ENCODE results near the gene PAQR3. TPM values are rescaled to one million over a fixed set of nuclear protein-coding genes. Genes with fewer than 3 reads are reported as not detected.

Gene PAQR3
- total and polyA plus RNA-seq, 2 experiments from 2014 or later, result 15.9 to 36.3 TPM

DNA sequence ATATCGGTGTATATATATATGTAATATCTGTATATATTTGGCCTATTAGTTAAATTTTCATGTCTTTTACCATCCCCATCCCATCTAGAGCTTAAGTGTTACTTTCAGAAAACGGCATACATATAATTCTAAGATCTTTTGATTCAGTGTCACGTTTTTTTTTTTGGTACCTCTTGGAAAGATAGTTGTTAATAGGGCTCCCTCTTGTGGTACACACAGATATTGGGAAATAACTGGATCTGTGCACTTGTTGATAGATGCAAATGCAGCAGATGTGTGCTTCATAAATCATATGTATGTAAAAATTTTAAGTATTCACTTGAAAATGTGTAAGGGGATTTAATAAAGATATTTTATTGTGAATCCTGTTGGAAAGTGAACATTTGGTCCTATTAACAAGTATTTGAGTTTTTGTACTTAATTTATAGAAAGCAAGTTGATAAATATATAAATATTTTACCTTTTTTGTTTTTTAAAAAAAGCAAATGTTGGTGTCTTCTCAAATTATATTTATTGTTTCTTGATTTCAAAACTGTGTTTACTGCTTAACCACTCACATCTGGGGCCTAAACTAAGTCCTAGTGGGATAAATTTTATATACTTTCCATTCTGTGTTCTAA, 74.7 kb downstream of the PAQR3 start:
- H2AFZ ChIP-seq, result no peak overlapping the region
- H3K4me3 Mint-ChIP-seq, result no peak overlapping the region
- no peak overlapping the region for H3K4me2 ChIP-seq
- no peaks in the 10 kb centered on the region for H4K20me1 ChIP-seq (replicated peaks; ENCODE audit: insufficient read depth)
- no peak for ATAC-seq
- H3K27ac ChIP-seq (ENCODE audit: low read depth), result no peak overlapping the region
- no peaks in the 10 kb centered on the region for H3K4me1 Mint-ChIP-seq
- H3K4me1 ChIP-seq (ENCODE audit: insufficient read depth), result no peaks in the 10 kb centered on the region
- no peaks in the 10 kb centered on the region for H3K27me3 Mint-ChIP-seq (ENCODE audit: insufficient read depth, low read depth, poor library complexity)
- H3K27ac Mint-ChIP-seq, result no peak overlapping the region
- H3K36me3 ChIP-seq (ENCODE audit: insufficient read depth), result peaks cover 6% of the 10 kb centered on the region; the same call in 1 of the 2 replicates
- DNase-seq (ENCODE audit: low spot score), result peak; percentile 72
- no peaks in the 10 kb centered on the region for H3F3A ChIP-seq (replicated peaks; ENCODE audit: low read depth)
- no peaks in the 10 kb centered on the region for H3K27me3 ChIP-seq (ENCODE audit: insufficient read depth)
- H3K9me3 Mint-ChIP-seq, result no peaks in the 10 kb centered on the region; the same call in 2 of the 3 replicates
- no peaks in the 10 kb centered on the region for H3K79me2 ChIP-seq (replicated peaks; ENCODE audit: insufficient read depth)
- H3K4me3 ChIP-seq, result no peak overlapping the region
- TF ChIP-seq, protein P1, sequence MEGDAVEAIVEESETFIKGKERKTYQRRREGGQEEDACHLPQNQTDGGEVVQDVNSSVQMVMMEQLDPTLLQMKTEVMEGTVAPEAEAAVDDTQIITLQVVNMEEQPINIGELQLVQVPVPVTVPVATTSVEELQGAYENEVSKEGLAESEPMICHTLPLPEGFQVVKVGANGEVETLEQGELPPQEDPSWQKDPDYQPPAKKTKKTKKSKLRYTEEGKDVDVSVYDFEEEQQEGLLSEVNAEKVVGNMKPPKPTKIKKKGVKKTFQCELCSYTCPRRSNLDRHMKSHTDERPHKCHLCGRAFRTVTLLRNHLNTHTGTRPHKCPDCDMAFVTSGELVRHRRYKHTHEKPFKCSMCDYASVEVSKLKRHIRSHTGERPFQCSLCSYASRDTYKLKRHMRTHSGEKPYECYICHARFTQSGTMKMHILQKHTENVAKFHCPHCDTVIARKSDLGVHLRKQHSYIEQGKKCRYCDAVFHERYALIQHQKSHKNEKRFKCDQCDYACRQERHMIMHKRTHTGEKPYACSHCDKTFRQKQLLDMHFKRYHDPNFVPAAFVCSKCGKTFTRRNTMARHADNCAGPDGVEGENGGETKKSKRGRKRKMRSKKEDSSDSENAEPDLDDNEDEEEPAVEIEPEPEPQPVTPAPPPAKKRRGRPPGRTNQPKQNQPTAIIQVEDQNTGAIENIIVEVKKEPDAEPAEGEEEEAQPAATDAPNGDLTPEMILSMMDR (conservative IDR thresholded peaks at IDR 0.05; ENCODE audit: low read depth in 2 of 2), result peak; percentile 73 to 91
- no peak for TF ChIP-seq EZH2 (IDR thresholded peaks at IDR 0.05; ENCODE audit: low read depth, unreplicated experiment)
- H3K9me2 ChIP-seq (ENCODE audit: insufficient read depth), result no peaks in the 10 kb centered on the region
- H3K36me3 Mint-ChIP-seq (ENCODE audit: low read depth), result peaks cover 9% of the 10 kb centered on the region; the same call in 2 of the 3 replicates

DNA sequence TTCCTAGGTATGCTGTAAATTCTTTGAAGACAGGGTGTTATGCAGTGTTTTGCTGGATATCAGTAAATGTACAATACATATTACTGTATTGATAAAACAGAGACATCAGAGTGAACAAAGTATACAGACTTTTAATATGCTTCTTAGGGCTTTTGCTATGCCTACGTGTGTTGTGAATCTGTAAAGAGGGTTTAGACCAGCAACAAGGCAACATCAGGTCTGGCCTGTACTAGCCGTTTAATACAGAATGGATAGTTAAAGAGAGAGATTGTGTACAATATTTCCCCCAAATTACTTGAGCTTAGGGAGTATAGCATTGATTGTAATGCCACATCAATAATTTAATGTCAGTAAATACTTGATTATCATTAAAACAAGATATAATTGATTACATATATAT, 75.2 kb downstream of the PAQR3 start:
- peaks cover 6% of the 10 kb centered on the region; the same call in 1 of the 2 replicates for H3K36me3 ChIP-seq (ENCODE audit: insufficient read depth)
- H3K27ac ChIP-seq (ENCODE audit: low read depth), result no peak overlapping the region
- H2AFZ ChIP-seq, result no peak overlapping the region
- Mint-ChIP-seq H3K4me3 (no peak overlapping the region), H3K27ac (no peak overlapping the region), H3K27me3 (ENCODE audit: insufficient read depth, low read depth, poor library complexity) (no peaks in the 10 kb centered on the region), H3K4me1 (no peaks in the 10 kb centered on the region), H3K9me3 (no peaks in the 10 kb centered on the region; the same call in 2 of the 3 replicates), H3K36me3 (ENCODE audit: low read depth) (peaks cover 9% of the 10 kb centered on the region; the same call in 2 of the 3 replicates)
- ATAC-seq, result no peak
- no peak for DNase-seq (ENCODE audit: low spot score)
- H3K4me2 ChIP-seq, result no peak overlapping the region
- no peaks in the 10 kb centered on the region for H3K9me2 ChIP-seq (ENCODE audit: insufficient read depth)
- no peaks in the 10 kb centered on the region for H3F3A ChIP-seq (replicated peaks; ENCODE audit: low read depth)
- no peak overlapping the region for H3K4me3 ChIP-seq
- H3K79me2 ChIP-seq (replicated peaks; ENCODE audit: insufficient read depth), result no peaks in the 10 kb centered on the region
- H3K27me3 ChIP-seq (ENCODE audit: insufficient read depth), result no peaks in the 10 kb centered on the region
- no peaks in the 10 kb centered on the region for H4K20me1 ChIP-seq (replicated peaks; ENCODE audit: insufficient read depth)
- H3K4me1 ChIP-seq (ENCODE audit: insufficient read depth), result no peaks in the 10 kb centered on the region
- no peak for TF ChIP-seq EZH2phosphoT487 (IDR thresholded peaks at IDR 0.05; ENCODE audit: unreplicated experiment)
- TF ChIP-seq, protein P1 (conservative IDR thresholded peaks at IDR 0.05; ENCODE audit: low read depth in 2 of 2), result no peak
- TF ChIP-seq, protein P2, sequence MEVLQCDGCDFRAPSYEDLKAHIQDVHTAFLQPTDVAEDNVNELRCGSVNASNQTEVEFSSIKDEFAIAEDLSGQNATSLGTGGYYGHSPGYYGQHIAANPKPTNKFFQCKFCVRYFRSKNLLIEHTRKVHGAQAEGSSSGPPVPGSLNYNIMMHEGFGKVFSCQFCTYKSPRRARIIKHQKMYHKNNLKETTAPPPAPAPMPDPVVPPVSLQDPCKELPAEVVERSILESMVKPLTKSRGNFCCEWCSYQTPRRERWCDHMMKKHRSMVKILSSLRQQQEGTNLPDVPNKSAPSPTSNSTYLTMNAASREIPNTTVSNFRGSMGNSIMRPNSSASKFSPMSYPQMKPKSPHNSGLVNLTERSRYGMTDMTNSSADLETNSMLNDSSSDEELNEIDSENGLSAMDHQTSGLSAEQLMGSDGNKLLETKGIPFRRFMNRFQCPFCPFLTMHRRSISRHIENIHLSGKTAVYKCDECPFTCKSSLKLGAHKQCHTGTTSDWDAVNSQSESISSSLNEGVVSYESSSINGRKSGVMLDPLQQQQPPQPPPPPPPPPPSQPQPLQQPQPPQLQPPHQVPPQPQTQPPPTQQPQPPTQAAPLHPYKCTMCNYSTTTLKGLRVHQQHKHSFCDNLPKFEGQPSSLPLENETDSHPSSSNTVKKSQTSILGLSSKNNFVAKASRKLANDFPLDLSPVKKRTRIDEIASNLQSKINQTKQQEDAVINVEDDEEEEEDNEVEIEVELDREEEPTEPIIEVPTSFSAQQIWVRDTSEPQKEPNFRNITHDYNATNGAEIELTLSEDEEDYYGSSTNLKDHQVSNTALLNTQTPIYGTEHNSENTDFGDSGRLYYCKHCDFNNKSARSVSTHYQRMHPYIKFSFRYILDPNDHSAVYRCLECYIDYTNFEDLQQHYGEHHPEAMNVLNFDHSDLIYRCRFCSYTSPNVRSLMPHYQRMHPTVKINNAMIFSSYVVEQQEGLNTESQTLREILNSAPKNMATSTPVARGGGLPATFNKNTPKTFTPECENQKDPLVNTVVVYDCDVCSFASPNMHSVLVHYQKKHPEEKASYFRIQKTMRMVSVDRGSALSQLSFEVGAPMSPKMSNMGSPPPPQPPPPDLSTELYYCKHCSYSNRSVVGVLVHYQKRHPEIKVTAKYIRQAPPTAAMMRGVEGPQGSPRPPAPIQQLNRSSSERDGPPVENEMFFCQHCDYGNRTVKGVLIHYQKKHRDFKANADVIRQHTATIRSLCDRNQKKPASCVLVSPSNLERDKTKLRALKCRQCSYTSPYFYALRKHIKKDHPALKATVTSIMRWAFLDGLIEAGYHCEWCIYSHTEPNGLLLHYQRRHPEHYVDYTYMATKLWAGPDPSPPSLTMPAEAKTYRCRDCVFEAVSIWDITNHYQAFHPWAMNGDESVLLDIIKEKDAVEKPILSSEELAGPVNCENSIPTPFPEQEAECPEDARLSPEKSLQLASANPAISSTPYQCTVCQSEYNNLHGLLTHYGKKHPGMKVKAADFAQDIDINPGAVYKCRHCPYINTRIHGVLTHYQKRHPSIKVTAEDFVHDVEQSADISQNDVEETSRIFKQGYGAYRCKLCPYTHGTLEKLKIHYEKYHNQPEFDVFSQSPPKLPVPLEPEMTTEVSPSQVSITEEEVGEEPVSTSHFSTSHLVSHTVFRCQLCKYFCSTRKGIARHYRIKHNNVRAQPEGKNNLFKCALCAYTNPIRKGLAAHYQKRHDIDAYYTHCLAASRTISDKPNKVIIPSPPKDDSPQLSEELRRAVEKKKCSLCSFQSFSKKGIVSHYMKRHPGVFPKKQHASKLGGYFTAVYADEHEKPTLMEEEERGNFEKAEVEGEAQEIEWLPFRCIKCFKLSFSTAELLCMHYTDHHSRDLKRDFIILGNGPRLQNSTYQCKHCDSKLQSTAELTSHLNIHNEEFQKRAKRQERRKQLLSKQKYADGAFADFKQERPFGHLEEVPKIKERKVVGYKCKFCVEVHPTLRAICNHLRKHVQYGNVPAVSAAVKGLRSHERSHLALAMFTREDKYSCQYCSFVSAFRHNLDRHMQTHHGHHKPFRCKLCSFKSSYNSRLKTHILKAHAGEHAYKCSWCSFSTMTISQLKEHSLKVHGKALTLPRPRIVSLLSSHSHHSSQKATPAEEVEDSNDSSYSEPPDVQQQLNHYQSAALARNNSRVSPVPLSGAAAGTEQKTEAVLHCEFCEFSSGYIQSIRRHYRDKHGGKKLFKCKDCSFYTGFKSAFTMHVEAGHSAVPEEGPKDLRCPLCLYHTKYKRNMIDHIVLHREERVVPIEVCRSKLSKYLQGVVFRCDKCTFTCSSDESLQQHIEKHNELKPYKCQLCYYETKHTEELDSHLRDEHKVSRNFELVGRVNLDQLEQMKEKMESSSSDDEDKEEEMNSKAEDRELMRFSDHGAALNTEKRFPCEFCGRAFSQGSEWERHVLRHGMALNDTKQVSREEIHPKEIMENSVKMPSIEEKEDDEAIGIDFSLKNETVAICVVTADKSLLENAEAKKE (CRISPR knock-in tag; IDR thresholded peaks at IDR 0.05), result no peak
- no peak for TF ChIP-seq STAT1 (IDR thresholded peaks at IDR 0.05; ENCODE audit: unreplicated experiment)
- no peak for TF ChIP-seq ZNF331 (CRISPR knock-in tag; IDR thresholded peaks at IDR 0.05; ENCODE audit: low read depth)

All from GM23338 (cell line).